GM12873 (cell line): Measurements from ENCODE around the gene RFX1.

Experiments used
- TF ChIP-seq, protein P1 (sequence below): IDR thresholded peaks from 2 replicates; pipeline ENCODE4 v1.5.1; 2012; ENCODE audit warnings: low read depth, mild to moderate bottlenecking, moderate library complexity, low read length, control low read depth; ENCODE audit not compliant: insufficient read depth; ENCODE audit errors: missing control alignments

Gene RFX1

DNA sequence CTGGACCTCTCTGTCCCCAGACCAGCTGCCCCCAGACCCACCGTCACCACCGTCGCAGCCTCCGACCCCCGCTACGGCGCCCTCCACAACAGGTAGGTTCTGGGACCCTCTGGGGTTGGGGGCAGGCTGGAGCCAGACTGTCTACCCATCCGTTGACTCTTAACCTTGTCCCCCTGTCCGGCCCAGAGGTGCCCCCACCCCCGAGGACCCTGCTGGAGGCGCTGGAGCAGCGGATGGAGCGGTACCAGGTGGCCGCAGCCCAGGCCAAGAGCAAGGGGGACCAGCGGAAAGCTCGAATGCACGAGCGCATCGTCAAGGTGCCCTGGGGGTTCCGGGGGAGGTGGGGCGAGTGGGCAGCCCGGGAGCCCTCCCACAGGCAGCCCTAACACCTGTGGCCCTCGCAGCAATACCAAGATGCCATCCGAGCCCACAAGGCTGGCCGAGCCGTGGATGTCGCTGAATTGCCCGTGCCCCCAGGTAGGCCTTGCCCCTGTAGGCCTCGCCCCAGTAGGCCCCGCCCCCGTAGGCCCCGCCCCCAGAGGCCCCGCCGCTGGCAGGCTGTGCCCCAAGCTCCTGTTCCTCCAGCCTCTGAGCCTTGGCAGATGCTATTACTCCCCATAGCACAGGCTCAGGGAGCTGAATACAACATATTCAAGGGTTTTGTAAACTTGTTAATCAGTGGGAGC, 87.3 kb downstream of the RFX1 start:
- TF ChIP-seq, protein P1, sequence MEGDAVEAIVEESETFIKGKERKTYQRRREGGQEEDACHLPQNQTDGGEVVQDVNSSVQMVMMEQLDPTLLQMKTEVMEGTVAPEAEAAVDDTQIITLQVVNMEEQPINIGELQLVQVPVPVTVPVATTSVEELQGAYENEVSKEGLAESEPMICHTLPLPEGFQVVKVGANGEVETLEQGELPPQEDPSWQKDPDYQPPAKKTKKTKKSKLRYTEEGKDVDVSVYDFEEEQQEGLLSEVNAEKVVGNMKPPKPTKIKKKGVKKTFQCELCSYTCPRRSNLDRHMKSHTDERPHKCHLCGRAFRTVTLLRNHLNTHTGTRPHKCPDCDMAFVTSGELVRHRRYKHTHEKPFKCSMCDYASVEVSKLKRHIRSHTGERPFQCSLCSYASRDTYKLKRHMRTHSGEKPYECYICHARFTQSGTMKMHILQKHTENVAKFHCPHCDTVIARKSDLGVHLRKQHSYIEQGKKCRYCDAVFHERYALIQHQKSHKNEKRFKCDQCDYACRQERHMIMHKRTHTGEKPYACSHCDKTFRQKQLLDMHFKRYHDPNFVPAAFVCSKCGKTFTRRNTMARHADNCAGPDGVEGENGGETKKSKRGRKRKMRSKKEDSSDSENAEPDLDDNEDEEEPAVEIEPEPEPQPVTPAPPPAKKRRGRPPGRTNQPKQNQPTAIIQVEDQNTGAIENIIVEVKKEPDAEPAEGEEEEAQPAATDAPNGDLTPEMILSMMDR = no peak

DNA sequence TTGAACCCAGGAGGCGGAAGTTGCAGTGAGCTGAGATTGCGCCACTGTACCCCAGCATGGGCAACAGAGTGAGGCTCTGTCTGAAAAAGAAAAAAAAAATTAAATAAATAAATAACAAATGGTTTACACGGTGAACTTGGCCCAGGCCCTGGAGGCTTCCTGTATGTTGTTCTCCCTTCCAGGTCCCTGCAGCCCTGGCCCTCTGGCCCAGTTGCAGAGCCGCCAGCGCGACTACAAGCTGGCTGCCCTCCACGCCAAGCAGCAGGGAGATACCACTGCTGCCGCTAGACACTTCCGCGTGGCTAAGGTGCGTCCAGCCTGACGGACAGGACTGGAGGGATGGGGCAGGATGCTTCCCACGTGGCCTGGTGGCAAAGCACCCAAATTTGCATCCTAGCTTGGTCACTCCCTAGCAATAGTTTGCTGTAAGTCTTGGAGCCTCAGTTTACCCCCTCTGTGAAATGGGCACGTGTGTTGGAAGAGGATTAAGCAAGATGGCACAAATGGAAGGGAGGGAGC, 88.2 kb downstream of the RFX1 start:
- TF ChIP-seq, protein P1 = no peak

DNA sequence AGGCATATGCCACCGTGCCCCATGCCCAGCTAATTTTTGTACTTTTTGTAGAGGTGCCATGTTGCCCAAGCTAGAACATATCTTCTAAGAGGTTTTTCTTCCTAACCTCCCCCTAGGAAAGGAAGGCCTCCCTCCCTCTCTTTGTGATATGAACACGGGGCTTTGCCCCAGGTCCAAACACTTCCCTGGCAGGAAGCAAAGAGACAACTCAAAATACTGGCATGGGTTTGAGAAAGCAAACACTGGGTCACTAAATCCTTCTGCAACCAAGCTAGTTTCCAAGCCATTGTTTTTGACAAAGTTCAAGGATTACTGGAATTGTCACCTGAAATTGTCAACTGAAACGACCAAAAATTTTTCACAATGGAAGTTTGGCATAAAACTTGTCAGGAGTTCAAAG, 91.3 kb downstream of the RFX1 start:
- TF ChIP-seq, protein P1 = no peak

DNA sequence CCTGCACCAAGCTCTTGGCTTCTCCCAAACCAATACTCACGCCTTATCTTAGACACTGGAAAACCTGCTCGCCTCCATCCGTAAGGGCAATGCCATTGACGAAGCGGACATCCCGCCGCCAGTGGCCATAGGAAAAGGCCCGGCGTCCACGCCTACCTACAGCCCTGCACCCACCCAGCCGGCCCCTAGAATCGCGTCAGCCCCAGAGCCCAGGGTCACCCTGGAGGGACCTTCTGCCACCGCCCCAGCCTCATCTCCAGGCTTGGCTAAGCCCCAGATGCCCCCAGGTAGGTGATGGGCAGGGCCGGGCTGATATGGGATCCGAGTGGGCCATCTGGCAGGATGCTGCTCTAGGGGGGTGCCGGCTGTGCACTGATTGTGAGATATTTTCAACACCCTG, 92.8 kb downstream of the RFX1 start:
- TF ChIP-seq, protein P1 = no peak
